SKM-1 (cell line): Measurements from ENCODE around the gene SHC1.

ENCODE experiments used
- DNase-seq: peaks from one replicate; lab custom pipeline; 2025; ENCODE audit not compliant: unreplicated experiment; lab: John Stamatoyannopoulos, UW

The SHC1 gene

DNA sequence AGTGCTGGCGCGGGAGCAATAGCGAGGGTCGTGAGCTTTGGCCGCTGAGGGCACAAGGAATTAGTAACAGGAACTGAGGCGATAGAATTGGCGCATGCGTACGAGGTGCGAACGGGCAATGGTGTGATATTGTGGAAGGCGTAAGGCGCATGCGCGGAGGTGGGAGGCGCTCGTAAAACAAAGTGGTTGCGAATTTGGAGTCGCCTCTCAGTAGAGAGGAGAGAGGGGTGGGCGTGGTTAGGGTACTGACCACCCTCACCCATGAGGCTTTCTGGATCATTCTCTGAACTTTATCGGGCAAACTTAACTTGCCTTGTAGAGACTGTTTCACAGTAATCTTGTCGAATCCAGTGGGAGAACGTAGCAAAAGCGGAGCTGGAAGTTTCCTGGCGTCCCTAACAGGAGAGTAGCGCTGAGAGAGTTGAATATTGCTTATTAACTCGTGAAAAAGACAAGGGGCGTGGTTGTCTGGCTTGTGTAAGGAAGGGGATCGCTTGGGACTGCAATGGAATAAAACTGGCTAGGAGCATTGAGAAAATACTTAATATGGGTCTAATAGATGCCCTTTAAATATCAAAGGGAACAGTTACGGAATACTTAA, 4.4 kb upstream of the SHC1 start:
- DNase-seq = peak; percentile 99

DNA sequence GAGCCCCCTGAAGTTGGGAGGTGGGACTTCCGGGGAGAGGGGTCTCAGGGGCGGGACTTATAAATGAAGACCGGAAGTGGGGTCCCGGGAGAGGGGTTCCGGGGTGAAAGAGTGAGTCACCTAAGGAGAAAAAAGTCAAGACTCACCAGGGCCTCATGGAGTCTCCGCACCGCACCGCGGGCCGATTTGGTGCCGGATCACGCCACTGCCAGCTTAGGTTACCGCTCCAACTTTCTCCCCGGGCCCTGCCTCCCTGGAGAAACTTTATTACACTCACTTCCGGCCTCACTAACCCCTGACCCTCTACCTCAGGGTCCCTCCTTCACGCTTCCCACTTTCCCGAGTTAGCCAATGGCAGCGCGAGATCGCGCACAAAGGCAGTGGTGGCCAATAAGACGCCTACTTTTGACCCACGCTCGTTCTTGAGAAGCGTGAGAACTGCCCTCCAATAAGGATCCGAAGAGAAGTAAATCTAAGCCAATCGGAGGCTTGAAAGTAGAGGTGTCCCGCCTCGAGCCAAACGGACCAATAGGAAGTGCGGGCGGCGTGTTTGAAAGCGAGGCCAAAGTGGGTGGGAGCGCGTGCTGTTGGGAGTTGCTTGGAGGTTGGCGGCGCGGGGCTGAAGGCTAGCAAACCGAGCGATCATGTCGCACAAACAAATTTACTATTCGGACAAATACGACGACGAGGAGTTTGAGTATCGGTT, 3.7 kb upstream of the SHC1 start, which contains the start of gene CKS1B:
Gene CKS1B, plus strand, starts transcription at position 580 of the 706 bp plus-strand sequence. Its CDS starts 65 bp downstream, at position 645.
- peak; percentile 100 for DNase-seq

DNA sequence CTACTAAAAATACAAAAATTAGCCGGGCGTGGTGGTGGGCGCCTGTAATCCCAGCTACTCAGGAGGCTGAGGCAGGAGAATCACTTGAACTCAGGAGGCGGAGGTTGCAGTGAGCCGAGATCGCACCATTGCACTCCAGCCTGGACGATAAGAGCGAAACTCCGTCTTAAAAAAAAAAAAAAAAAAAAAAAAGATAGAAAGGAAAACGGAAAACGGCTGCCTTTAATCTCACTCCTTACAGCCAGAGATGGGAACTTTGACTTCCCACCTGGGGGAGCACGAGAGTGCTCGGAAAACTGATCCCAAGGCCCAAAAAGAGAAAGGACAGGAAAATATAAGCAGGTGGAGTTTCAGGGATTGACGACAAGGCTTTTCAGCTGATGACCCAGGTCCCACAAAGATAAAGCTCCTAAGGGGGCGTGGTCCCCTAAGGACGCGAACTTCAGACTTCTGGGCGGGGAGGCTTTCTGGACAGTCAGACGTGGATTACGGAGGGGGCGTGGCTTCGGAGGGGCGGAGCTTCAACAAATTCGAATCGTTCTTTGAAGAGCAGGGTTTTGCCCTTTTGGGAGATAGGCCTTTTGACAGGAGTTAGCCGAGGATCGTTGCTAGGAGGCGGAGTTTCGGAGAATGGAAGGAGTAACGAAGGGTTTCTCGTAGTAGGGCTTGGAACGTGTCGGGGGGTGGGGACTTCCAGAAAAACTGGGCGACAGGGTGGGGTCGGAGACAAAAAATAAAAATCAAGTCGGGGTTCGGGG, 3.0 kb upstream of the SHC1 start:
- DNase-seq = peak; percentile 98

DNA sequence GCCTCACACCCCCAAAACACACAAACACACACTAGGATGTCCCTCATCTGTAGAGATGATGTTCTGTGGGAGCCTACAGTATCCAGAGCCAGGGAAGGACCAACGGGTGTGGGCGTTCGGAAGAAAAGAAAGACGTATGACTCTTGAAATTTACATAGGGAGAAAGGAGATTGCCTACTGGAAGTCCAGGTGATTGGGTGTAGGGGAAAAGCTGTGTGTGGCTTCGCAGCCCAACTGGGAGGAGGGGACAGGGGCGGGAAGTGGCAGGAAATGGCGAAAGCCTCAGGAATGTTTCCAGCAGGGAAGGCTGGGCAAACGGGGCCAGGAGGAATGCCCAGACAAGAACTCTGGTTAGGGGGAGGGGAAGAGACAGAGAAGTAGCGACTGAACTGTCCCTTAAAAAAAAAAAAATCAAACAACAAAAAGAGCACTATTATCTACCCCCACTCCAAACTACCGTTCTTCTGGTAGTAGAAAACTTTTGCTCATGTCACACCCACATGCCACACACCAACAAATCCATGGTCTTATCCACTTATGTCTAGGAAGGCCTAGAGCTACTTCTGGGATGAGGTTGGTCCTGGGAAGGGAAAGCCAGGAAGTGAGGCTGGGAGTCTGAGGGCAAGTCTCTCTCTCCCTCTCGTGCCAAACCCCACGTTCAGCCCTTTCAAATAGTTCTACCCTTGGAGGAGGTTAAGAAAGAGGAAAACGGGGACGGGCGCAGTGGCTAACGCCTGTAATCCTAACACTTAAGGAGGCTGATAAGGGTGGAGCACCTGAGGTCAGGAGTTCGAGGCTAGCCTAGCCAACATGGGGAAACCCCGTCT, 2.2 kb upstream of the SHC1 start:
- no peak for DNase-seq

- no peak for DNase-seq
Observed at GRCh38 chr1:154972213-154972516, 1.6 kb upstream of the SHC1 start.

DNA sequence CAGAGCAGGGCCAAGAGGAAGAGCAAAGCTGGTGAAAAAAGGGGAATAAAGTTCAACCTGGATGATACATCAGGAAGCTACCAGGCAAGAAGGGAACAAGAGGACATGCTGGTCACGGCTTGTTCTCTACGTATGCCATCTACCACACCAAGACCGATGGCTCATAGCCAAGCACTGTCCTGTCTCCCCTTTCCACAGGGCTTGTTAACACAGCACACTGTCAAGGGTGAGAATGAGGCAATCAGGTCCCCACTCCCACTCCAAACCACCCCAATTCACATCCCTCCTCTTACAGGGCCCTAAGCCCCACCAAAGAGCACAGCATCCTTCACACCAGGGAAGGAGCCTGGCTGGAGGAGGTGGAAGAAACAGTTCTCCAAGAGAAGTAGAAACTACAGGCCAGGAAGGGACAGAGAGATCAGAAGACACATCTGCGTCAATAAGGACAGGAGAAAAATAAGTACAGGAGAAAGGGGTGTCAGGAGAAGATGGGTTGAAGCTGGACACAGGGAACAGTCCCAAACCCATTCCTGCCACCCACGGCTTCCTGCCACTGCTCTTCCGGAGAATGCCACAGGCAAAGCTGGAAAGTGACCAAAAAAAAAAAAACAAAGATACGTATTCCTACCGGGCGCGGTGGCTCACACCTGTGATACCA, 923 bp upstream of the SHC1 start:
- DNase-seq = no peak

DNA sequence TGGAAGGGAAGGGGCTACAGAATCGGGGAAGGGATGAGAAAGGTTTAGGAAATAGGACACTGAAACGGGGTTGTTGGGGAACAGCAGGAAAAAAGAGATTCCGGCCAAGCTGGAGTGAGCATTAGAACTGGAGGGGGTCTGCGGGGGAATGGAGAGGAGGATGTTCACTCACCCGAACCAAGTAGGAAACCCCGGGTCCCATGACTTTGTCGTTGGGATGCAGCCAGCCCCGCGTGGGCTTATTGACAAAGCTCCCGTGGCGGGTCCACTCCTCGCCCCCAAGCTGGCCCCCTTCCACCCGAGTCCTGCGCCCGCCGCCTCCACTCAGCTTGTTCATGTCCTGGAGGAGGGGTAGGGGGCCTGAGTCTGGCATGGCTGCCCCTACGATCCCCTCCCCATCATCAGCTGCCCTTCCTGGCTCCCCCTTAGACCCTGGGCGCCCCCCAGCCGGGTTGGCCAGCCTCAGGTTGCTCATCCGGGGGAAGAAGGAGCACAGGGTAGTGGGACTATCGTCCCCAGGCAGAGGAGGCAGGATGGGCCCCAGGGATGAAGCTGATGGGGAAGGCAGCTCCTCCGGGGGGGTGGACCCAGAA, 591 bp downstream of the SHC1 start:
- DNase-seq = no peak

DNA sequence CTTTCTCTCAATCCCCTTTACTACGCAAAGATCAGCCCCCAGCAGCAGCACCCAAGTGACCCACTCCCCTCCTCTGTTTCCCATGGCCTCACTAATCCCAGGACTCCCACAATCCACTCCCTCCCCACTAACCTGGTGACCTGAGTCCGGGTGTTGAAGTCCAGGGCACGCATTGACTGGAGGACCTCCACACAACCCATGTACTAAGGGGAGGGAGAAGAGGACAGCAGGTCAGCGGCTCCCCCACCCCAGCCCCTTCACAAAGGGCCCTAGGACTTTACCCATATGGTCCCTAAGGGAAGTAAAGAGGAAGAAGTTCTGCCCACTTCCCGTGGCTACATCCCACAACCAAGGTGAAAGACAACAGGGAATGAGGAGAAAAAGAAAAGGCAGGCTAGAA, 1.3 kb downstream of the SHC1 start:
- DNase-seq = no peak

DNA sequence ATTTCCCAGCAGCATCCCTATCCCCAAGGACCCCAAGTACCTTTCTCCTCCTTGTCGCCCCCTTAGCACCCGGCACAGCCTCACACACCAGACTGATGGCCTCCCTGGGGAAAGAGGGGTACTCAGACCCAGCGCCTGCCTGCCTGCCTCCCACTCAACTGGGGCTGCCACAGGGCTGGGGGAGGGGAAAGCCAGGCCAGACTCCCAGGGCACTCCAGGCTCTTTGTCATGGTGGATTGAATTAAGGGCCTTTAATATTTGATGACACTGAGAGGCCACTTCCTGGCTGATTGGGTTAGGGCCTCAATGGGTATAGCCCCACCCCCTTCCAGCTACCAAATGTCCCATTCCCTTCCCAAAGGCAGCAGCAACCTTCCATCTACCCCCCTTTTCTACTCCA, 1.8 kb downstream of the SHC1 start:
- DNase-seq = no peak

DNA sequence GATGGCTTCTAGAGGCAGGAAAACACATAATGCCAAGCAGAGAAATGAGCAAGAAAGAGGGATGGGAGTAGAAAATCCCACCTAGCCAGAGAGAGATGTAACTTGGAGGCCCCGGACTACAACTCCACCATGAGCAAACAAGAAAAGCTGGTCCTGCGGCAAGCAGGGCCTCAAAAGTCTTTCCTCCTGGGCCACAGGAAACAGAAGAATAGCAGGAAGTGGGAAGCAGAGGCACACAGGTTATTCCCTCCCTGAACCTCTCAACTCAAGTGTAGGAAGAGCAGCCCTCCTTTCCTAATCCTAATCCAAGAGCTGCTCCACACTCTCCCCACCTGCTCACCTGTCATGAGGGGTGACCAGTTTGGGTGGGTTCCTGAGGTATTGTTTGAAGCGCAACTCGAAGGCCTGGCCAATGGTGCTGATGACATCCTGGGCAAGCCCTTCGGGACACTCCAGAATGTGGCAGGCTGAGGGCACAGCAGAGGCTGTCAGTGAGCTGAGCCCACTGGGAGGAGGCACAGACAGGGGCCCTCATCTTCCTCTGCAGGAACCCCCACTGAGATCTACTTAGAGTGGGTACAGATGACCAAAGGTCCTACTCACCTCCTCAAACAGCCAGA, 3.1 kb downstream of the SHC1 start:
- no peak for DNase-seq

- DNase-seq = no peak
Observed at GRCh38 chr1:154966111-154966510, 4.4 kb downstream of the SHC1 start.

GRCh38 chr1:154964359-154964758, 6.2 kb downstream of the SHC1 start:
- DNase-seq = no peak

- no peak for DNase-seq
Observed at GRCh38 chr1:154963643-154964042, 6.9 kb downstream of the SHC1 start.

- no peak for DNase-seq
Observed at GRCh38 chr1:154962795-154963330, 7.7 kb downstream of the SHC1 start.

GRCh38 chr1:154962156-154962749, 8.3 kb downstream of the SHC1 start:
- DNase-seq = no peak

- peak; percentile 59 for DNase-seq
Observed at GRCh38 chr1:154961207-154962155, 9.1 kb downstream of the SHC1 start, which contains the start of gene PYGO2. Gene PYGO2 (minus strand): TSS chr1:154961782. CDS start chr1:154961576, 206 bp downstream.

DNA sequence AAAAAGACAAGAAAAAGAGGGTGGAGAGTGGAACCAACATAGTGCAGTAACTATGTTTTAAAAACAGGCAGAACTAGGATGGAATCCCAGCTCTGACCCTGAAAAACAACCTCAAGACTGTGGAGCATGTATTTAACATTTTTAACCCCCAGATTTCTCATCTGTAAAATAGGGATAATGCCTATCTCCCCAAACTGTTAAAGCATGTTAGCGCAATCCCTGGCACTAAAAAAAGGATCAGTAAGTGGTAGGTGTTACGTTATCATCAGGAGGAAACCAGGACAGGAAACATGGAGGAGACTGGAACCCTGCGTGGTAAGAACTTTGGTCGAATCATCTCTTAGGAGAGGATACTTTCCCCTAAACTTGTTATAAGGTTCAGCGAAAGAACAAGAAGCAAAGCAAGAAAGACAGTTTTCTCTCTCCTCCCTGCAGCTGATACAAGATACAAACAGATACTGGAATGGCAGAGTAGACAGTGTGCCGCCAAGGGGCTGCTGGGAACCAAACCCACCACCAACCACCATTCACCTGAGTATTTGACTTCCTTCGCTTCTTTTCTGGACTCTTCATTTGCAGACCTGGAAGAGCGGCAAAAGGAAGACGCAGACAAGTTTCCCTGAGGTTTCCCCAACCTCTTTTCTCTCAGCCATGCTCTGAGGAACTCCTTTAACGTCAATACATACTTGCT, 10.0 kb downstream of the SHC1 start:
- DNase-seq = no peak

DNA sequence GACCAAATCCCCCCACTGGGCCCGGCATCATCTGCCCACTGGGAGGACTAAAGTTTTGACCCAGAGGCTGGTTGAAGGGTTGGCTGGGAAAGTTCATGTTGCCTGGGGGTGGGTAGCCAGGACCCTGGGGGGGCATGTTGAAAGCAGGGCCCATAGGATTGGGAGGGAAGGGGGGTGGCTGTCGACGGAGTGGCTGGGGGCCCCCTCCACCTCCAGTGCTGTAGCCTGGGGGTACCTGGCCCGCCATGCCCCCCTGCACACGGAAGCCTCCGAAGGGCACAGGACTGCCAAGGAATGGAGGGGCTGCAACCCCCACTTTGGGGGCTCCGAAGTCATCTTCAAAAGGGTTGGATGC, 11.1 kb downstream of the SHC1 start:
- no peak for DNase-seq
